ENCODE results near the gene ATG9B. TPM values are rescaled to one million over a fixed set of nuclear protein-coding genes. Genes with fewer than 3 reads are reported as not detected.

The ATG9B gene
- total and polyA plus RNA-seq, 2 donors (not counting 3 experiments of a cell fraction or from before 2014, with no cell fraction given): 0.04 TPM; not detected in 1

- Histone ChIP-seq H3K9me3 (replicated peaks; ENCODE audit: control insufficient read depth, insufficient read depth, low read length) (no peaks in the 10 kb centered on the region), H3K4me2 (ENCODE audit: insufficient read depth, low read length) (no peak overlapping the region), H4K20me1 (replicated peaks; ENCODE audit: control insufficient read depth, extremely low read depth, insufficient read depth, low read length) (no peaks in the 10 kb centered on the region), H3K27ac (ENCODE audit: insufficient read depth, low read depth, low read length) (peak overlapping the region; percentile 85), H3K79me2 (ENCODE audit: control insufficient read depth, insufficient read depth, low read length) (no peaks in the 10 kb centered on the region), H3K4me3 (replicated peaks in 1 of 3; ENCODE audit: insufficient read depth in 1 of 3, low read depth in 1 of 3, low read length in 3 of 3) (no peak overlapping the region), H3K9me1 (replicated peaks; ENCODE audit: control insufficient read depth, extremely low read depth, insufficient read depth, low read length) (no peaks in the 10 kb centered on the region), H3K9ac (replicated peaks; ENCODE audit: extremely low read depth, insufficient read depth, low read length) (peak overlapping the region; percentile 52), H3K4me1 (ENCODE audit: control insufficient read depth, extremely low read depth, insufficient read depth, low read length) (peaks cover 20% of the 10 kb centered on the region), H3K27me3 (ENCODE audit: control insufficient read depth in 2 of 2, insufficient read depth in 2 of 2, low read length in 2 of 2) (no peaks in the 10 kb centered on the region), H2AFZ (ENCODE audit: low read depth, low read length) (no peak overlapping the region), H3K36me3 (ENCODE audit: control insufficient read depth in 2 of 2, extremely low read depth in 1 of 2, insufficient read depth in 2 of 2, low read length in 2 of 2) (peaks cover 0 to 8% of the 10 kb centered on the region in 2 experiments)
- dilution Hi-C loops (cut with MboI; ENCODE audit: extremely low pct_ligation_motif_present, low sequenced_read_pairs) (no loop called here), intact Hi-C loops (cut with micrococcal nuclease) (loop anchor here (1.0 to 2.0 kb wide), 4 partner anchors 11 to 49 kb away; partner anchors contain the start of gene ABCB8)
- ChIA-PET CTCF (interaction anchor here (1.0 to 2.0 kb wide), 10 partner anchors 9 to 77 kb away, joined by 3 to 8 read pairs (median 5); partner anchors contain the start of gene ABCB8), POLR2A (no interaction called here)
- TF ChIP-seq FOS (IDR thresholded peaks at IDR 0.05; ENCODE audit: borderline replicate concordance, insufficient read depth, low read length) (no peak), POLR2A (IDR thresholded peaks at IDR 0.05; ENCODE audit: low read depth, low read length) (no peak), POLR2AphosphoS5 (IDR thresholded peaks at IDR 0.05; ENCODE audit: insufficient read depth, low read depth, low read length) (no peak), CTCF (IDR thresholded peaks at IDR 0.05; ENCODE audit: extremely low read depth in 1 of 2, insufficient read depth in 1 of 2, low read depth in 1 of 2, low read length in 2 of 2) (no peak), JUN (IDR thresholded peaks at IDR 0.05; ENCODE audit: borderline replicate concordance, insufficient read depth, insufficient read length, low read depth) (no peak), GATA2 (IDR thresholded peaks at IDR 0.05; ENCODE audit: insufficient read depth, insufficient read length, low read depth, low read length) (no peak), MAX (IDR thresholded peaks at IDR 0.05; ENCODE audit: insufficient read depth, insufficient read length) (no peak), MYC (IDR thresholded peaks at IDR 0.05; ENCODE audit: low read depth, low read length) (no peak)
- peak; percentile 4 for FAIRE-seq
- no peak for DNase-seq (ENCODE audit: low read depth, low spot score)
- no TSS peak for BruUV-seq (replicated peaks)
Measured at GRCh38 chr7:151039850-151040548, 15.7 kb upstream of the ATG9B start.
